GM12891 (cell line): Measurements from ENCODE around the gene ELL.
A peak's percentile ranks its signal among the peaks of the same experiment; 100 is the strongest.

Experiments
- DNase-seq: peaks from one replicate; pipeline ENCODE4 v3.0.0; 2011; ENCODE audit warnings: low spot score; ENCODE audit not compliant: insufficient read length
- FAIRE-seq: peaks from 2 replicates; lab custom pipeline; 2011; peaks lifted over from hg19 to GRCh38; lab: Jason Lieb, UNC
- PAX5 ChIP-seq: IDR thresholded peaks from 2 replicates; pipeline ENCODE4 v1.6.1; 2011; ENCODE audit warnings: low read length, moderate library complexity, mild to moderate bottlenecking; ENCODE audit not compliant: insufficient read depth, severe bottlenecking
- POLR2A ChIP-seq: IDR thresholded peaks from 2 replicates; pipeline ENCODE4 v1.6.1; 2011; ENCODE audit warnings: low read depth, low read length, control low read depth
- POLR2AphosphoS5 ChIP-seq: IDR thresholded peaks from 2 replicates; pipeline ENCODE4 v1.6.1; 2011; ENCODE audit warnings: low read depth, low read length, control low read depth
- POU2F2 ChIP-seq: IDR thresholded peaks from 2 replicates; pipeline ENCODE4 v1.6.1; 2011; ENCODE audit warnings: low read depth, mild to moderate bottlenecking, control low read depth, low read length, moderate library complexity
- SPI1 ChIP-seq: IDR thresholded peaks from 2 replicates; pipeline ENCODE4 v1.6.1; 2011; ENCODE audit warnings: low read depth, low read length, control low read depth
- TAF1 ChIP-seq: IDR thresholded peaks from 2 replicates; pipeline ENCODE4 v1.6.1; 2011; ENCODE audit warnings: low read depth, low read length, control low read depth

The ELL gene

DNA sequence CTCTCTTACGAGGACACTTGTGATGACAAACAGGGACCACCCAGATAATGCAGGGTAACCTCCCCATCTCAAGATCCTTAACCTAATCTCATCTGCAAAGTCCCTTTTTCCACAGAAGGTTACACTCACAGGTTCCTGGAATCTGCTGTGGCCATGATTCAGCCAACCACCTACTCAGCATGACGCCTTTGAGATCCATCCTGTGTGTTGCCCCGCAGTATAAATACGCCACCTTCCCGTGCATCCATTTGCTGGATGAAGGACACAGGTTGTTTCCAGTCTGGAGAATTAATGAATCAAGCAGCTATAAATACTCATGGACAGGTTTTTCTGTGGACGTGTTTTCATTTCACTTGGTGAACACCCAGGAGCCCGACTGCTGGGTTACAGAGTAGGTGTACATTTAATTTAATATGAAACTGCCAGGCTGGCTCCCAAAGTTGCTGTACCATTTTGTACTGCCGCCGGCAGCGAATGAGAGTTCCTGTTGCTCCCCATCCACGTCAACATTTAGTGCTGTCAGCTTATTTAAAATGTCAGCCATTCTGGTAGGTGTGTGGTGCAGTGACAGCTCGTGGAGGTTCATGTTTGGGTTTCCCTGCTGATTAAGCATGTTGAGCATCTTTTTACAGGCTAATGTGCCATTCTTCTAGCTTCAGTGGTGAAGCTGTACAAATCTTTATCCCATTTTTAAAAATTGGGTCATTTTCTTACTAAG is 40.2 kb downstream of the ELL start:
- FAIRE-seq (no peak), DNase-seq (no peak)
- TF ChIP-seq TAF1 (no peak), PAX5 (no peak), POU2F2 (no peak), SPI1 (no peak), POLR2AphosphoS5 (no peak), POLR2A (no peak)

DNA sequence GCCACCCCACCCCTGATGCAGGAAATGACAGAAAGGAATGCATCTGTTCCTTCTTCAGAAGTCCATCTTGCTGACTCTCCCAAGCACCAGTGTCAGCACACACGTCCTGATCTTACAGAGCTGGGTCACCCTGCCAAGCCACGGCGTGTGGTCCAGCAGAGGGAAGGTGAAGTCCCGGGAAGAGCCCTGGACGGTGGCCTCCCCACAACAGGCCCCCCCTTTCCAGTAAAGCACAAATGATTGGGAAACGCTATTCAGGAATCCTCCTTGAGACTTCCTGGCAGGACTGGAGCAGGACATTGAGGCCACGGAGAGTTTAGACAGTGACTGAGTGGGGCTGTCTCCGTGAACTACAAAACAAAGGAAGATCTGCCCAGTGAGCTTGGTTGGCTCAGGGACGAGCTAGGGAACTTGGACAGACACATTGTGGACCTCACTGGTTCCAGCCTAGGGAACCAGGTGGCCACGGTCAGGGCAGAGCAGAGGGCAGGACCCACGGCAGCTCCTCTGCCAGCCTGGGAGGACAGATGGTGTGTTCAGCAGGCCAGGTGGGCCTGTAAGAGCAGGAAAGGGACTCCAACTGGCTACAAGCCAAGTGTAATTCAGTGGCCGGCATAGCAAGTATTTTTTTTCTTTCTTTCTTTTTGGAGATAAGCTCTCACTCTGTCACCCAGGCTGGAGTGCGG is 41.7 kb downstream of the ELL start:
- FAIRE-seq = peak; percentile 70
- TF ChIP-seq PAX5 (no peak), SPI1 (no peak), POU2F2 (no peak), POLR2AphosphoS5 (no peak)
- DNase-seq = no peak

DNA sequence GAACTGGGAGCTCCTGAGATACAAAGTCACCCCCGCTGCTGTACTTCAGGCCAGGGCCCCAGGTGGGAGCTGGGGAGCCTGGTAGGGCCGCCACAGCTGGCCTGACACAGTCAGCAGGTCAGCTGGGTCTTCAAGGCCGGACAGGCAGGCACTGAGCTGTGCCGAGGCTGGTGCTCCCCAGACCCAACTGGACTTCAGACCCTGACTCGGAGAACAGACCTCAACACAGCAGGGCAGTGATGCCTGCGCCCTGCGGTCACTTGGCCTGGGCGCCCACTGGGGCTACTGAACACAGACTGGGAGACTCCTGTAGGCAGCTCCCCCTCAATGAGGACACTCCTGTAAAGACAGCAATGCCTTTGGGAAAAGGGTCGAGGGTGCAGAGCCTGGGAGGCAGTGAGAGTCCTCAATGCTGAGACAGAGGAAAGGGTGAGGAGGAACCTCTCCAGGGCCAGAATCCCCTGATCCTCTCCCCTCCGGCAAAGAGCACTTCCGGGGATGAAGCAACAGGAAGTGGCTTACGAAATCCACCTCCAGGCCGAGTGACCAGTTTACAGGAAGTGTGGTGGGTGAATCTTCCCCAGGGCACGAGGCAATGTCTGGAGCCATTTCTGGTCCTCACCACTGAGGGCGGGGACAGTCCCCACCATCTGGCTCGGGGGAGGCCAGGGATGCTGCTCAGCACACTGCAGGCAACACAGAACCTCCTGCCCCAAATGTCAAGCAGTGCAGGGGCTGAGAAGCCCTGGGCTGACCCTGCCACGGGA is 43.1 kb downstream of the ELL start:
- DNase-seq (peak; percentile 82), FAIRE-seq (peak; percentile 95)
- peak; percentile 39 for TF ChIP-seq PAX5
- no peak; the same call in 1 of the 2 replicates for TF ChIP-seq POLR2A
- TF ChIP-seq POU2F2 = peak; percentile 54; the same call in 1 of the 2 replicates
- TF ChIP-seq POLR2AphosphoS5 = peak; percentile 41; the same call in 1 of the 2 replicates
- peak; percentile 77 for TF ChIP-seq SPI1
- TF ChIP-seq TAF1 = no peak

DNA sequence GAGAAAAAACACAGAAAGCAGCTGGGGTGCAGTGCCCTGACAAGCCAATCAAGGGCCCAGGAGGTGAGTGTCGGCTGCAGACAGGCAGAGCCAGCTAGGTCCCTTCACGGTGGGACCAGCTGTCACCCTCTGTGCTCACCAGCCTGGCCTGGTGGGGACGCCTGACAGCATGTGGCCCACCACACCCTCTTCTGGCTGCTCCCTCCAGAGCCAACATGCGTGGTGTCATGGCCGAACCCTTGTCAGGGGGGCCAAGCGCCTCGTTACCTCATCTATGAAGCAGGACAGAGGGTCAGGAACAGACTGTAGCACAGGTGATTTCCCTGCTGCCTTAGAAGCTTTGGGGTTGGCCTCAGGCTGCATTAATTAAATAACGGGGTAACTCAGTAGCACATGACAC is 43.9 kb downstream of the ELL start:
- FAIRE-seq (no peak), DNase-seq (no peak)
- TF ChIP-seq PAX5 = no peak
- no peak for TF ChIP-seq POLR2A
- TF ChIP-seq POU2F2 = no peak
- TF ChIP-seq SPI1 = no peak
- TF ChIP-seq TAF1 = no peak
- TF ChIP-seq POLR2AphosphoS5 = no peak

DNA sequence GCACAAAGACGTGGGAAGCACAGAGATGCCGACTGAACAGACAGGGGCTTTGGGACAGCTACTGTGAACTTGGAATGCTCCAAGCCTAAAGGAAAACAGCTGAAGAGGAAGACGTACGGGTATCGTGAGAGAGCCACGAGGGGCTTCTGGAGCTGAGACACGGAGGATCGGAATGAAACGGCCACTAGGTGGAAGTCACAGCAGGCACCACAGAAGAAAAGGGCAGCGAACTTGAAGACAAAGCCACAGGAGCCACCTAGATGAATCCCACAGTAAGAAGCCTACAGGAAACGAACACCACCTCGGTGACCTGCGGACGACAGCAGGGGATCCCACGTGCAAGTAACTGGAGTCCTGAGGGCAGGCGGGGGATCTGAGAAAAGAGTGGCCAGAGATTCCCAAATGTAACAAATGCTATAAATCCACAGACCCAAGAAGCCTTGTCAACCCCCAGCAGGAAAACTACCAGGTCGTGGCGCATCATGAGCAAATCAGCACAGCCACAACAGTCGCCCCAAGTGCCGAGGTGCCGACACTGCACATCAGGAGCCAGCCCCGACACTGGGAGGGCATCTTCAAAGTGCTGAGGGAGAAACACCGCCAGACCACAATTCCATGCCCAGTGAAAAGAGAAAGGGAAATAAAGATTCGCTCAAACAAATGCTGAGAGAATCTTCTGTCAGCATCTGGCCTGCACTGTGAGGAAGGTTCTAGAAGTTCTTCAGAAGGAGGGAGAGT is 44.7 kb downstream of the ELL start:
- FAIRE-seq (no peak), DNase-seq (no peak)
- TF ChIP-seq SPI1 = no peak
- no peak for TF ChIP-seq POU2F2
- TF ChIP-seq POLR2AphosphoS5 = no peak
- no peak for TF ChIP-seq TAF1
- no peak for TF ChIP-seq POLR2A
- TF ChIP-seq PAX5 = no peak

DNA sequence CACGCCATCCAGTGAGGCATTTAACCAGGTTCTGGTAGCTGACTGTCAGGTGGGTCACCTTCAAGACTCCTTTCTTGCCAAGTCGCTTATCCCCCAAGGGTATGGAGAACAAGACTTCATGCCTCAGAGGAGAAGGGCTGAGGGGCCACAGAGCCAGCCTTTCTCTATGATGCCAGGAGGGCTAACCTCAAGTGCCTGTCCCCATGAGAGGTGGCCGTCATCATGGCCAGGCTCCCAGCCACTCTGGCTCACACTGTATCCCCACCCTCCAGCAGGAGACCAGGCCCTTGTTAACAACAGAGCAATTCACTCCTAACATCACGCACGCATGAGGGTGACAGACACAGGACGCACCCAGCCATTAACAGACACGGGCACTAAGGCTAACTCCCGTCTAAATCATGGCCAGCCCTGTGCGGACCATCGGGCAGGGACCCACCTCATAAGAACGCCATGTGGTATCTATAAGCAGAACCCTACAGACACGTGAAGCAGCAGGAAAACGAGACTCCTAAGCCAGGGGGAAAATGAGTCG is 45.3 kb downstream of the ELL start:
- DNase-seq = no peak
- no peak for TF ChIP-seq TAF1
- no peak for TF ChIP-seq POLR2AphosphoS5
- TF ChIP-seq PAX5 = no peak
- TF ChIP-seq POU2F2 = no peak
- no peak for TF ChIP-seq SPI1
- TF ChIP-seq POLR2A = no peak
- FAIRE-seq = no peak

DNA sequence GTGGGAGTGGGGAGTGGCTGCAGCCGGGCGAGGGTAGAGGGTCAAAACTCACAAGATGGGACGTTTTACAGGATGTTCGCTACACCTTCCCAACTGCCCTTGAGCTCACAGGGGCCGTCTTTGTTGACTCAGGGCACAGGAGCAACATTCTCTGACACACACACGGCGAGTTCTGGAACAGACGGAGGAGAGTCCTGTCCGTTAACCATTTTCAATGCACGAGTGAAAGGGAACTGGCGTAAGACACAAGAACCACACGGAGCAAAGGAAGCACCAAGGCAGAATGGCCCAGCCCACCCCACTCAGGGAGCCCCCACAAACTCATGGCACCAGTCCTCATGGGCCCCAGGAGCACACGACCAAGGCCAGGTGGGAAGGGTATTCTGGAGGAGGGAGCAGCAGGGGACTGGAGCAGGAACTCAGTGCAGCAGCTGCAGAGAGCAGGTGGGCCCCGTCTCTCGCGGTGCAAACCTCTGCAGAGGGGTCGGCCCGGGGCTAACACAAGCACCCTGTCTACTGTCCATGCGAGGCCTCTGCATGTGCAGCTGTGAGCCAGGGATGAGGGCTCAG is 46.0 kb downstream of the ELL start:
- no peak for TF ChIP-seq SPI1
- TF ChIP-seq POLR2A = no peak
- TF ChIP-seq TAF1 = no peak
- no peak for TF ChIP-seq PAX5
- FAIRE-seq (no peak), DNase-seq (no peak)

DNA sequence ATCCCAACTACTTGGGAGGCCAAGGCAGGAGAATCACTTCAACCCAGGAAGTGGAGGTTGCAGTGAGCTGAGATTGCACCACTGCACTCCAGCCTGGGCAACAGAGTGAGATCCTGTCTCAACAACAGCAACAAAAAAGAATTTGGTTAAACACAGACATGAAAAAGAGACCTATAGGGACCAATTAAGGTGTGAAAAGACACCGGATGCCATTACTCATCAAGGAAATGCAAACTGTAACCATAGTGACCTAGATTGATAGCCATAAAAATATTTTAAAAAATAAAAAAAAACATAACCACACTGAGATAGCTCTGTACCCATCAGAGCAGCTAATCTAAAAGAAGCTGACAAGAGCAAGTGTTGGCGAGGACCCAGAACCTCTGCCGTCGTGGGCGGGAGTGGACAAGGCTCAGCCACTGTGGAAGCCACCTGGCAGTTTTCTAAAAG is 46.8 kb downstream of the ELL start:
- DNase-seq = no peak
- TF ChIP-seq PAX5 (no peak), POLR2A (no peak), SPI1 (no peak), POLR2AphosphoS5 (no peak), POU2F2 (no peak), TAF1 (no peak)
- FAIRE-seq = no peak
